MV-4-11 (cell line): ENCODE results near the gene CYTH2.
A peak's percentile ranks its signal among the peaks of the same experiment; 100 is the strongest.

Experiments
- DNase-seq: peaks from one replicate; lab custom pipeline; 2025; lab: John Stamatoyannopoulos, UW

The CYTH2 gene

DNA sequence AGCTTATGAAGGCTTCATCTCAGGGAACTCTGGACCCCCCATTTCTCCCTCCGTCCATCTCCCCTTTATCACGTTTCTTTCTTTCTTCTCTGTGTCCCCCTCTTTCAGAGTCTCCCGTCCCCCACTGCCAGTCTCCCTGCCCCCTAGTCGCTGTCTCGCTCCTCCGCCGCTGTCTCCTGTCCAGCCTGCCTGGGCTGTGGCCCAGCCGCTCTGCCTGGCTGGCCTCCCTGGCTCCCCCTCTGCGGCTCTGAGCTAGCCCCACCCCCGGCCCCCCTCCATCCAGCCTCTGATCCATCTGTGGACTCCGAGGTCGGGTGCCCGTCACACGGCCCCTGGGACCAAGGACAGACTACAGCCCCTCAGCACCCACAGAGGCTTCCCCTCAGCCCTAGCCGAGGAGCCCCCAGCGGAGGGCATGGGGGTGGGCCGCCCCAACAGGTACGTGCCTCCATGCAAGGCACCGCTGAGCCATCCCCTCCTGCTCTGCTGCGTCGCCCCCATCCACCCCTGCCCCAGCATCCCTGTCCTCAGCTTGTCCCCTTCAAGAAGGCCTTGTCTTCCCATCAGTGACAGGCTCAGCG is 14.9 kb upstream of the CYTH2 start:
- DNase-seq = no peak

DNA sequence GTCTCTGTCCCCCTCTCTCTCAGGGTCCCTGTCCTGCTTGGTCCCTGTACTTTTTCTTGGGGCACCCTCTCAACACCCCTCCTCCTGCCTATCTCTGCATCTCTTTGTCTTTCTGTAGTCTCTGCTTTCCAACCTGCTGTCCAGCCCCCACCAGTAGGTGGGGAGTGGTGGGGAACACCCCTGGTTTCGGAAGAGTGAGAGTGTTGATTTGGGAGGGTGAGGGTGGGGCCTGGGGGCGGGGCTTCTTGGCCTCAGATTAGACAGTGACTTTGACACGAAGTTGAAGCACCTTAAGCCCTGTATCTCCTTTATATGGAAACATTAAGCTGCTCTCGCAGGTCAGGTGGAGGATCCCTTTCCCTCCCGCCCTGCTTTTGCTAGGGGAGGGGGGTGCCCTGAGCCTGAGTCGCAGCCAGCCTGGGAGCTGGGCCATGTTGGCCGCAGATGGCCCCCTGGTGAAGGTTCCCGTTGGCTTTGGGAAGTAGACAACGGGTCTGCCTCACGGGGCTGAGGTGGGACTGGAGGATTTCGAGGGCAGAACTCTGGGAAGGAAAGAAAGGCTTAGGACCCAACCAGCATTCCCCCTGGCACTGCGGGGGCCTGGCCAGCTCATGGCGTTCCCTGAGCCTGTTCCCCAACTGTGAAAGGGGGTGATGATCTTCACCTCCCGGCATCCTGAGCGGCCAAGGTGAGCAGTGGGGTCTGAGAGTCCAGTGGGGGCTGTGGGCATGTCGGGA is 13.8 kb upstream of the CYTH2 start, which contains the start of gene KCNJ14:
KCNJ14 (plus strand) TSS at position 404 of the 737 bp plus-strand sequence. CDS start 6,151 bp downstream, outside the sequence.
- DNase-seq = no peak

DNA sequence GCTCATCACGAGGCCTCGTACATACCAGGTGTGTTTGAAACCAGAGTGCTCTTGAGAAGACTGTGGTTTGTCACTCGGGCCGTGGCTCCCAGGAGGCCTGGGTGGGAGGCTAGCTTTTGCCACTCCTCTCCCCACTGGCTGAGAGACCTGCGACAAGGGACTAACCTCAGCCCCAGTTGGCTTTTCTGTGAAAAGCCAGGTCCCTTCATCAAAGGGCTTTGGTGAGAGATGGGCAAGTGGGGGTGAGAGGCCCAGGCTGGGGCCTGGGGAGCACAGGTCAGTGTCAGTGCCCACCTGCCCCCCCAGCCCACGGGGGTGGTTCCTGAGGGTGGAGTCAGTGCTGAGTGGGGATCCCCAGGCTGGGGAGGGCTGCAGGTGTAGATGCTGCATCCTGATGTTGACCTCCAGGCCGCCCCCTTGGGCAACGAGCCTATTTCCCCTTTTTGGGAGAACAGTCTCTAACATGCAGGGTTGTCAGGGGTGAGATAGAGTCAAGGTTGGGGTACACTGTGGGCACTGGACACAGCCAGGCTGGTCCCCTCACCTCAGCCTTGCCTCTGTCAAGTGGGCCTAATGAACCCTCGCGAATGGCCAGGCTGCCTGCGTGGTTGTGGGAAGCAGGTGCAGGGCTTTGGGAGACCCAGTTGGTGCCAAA is 13.1 kb upstream of the CYTH2 start:
- no peak for DNase-seq

DNA sequence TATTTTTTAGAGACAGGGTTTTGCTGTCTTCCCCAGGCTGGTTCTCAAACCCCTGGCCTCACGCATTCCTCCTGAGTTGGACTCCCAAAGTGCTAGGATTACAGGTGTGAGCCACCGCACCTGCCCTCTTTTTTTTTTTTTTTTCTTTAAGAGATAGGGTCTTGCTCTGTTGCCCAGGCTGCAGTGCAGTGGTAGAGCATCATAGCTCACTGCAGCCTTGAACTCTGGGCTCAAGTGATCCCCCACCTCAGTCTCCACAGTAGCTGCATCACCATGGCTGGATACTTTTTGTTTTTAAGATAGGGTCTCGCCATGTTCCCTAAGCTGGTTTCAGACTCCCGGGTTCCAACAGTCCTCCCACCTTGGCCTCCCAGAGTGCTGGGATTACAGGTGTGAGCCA is 12.3 kb upstream of the CYTH2 start:
- DNase-seq = no peak

DNA sequence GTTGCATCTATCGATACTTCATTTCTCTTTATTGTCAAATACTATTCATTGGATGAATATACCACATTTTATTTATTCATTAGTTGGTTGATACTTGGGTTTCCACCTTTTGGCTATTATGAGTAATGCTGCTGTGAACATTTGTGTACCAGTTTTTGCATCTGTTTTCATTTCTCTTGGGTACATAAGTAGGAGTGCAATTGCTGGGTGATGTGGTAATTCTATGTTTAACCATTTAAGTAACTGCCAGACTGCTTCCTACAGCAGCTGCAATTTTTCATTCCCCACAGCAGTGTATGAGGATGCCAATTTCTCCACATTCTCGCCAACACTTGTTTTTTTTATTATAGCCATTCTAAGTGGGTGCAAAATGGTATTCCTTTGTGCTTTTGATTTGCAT is 11.2 kb upstream of the CYTH2 start:
- peak; percentile 29 for DNase-seq

DNA sequence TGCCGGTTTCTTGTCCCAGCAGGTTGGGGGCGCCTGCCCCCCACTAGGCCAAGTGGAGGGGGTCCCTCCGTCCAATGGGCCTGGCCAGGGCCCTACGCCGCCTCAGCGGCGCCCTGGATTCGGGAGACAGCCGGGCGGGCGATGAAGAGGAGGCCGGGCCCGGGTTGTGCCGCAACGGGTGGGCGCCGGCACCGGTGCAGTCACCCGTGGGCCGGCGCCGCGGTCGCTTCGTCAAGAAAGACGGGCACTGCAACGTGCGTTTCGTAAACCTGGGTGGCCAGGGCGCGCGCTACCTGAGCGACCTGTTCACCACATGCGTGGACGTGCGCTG is 7.6 kb upstream of the CYTH2 start:
- no peak for DNase-seq

- no peak for DNase-seq
Observed at GRCh38 chr19:48461982-48462655, 7.0 kb upstream of the CYTH2 start.

DNA sequence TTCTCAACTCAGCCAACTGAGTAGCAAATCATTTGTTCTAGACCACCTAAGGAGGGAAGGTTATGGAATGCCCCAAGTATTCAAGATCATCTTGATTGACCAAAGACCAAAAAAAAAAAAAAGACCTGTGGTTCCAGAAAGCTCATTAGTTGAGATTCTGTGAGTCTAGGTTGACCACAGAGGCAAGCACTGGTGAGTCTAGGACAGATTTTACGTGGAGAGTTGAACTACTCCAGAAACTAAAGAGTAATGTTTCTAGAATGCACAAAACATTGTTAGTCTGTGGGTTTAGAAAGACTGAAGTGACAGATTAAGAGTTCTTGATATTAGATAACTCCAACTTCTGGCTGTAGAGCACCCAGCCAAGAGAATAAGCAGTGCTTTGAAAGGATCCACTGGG is 4.0 kb upstream of the CYTH2 start:
- no peak for DNase-seq

GRCh38 chr19:48466561-48467325 is 2.4 kb upstream of the CYTH2 start:
- no peak for DNase-seq

- peak; percentile 100 for DNase-seq
Observed at GRCh38 chr19:48468772-48469288, 339 bp upstream of the CYTH2 start.

GRCh38 chr19:48469934-48470680 is 938 bp downstream of the CYTH2 start:
- DNase-seq = no peak

GRCh38 chr19:48470856-48471255 is 1.7 kb downstream of the CYTH2 start:
- DNase-seq = no peak

DNA sequence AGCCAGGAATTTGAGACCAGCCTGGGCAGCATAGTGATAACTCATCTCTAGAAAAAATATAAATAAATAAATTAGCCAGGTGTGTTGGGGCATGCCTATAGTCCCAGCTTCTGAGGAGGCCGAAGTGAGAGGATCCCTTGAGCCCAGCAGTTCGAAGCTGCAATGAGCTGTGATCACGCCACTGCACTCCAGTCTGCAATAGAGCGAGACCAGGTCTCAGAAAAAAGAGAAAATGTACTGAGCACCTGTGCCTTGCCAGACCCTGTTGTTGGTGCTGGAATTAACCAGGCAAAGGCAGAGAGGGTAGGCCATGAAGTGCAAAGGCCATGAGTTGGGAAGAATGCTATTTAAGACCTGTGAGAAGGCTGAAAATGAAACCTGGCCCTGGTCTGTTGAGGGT is 2.7 kb downstream of the CYTH2 start:
- DNase-seq = no peak

GRCh38 chr19:48473161-48473966 is 4.2 kb downstream of the CYTH2 start:
- DNase-seq = no peak

DNA sequence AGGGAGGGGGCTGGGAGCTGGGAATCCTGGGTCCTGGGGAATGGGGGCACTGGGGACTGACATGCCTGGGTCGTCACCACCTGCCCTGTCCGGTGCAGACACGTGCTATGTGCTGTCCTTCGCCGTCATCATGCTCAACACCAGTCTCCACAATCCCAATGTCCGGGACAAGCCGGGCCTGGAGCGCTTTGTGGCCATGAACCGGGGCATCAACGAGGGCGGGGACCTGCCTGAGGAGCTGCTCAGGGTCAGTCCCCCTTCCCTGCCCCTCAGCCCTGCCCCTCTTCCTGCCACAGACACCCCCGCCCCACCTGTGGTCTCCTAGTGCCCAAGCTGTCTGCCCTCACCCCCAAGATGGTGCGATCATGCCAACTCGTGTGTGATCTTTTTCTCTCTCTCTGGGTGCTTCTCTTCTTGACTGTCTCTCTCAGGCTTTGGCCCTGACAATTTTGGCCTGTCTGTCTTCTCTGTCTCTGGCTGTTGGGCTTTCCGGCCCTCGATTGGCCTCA is 5.0 kb downstream of the CYTH2 start:
- DNase-seq = no peak

- no peak for DNase-seq
Observed at GRCh38 chr19:48475369-48476068, 6.3 kb downstream of the CYTH2 start.

- DNase-seq = peak; percentile 24
Observed at GRCh38 chr19:48476176-48476575, 7.0 kb downstream of the CYTH2 start.

GRCh38 chr19:48477067-48477685 is 8.0 kb downstream of the CYTH2 start:
- DNase-seq = no peak
